Measurements from ENCODE around the gene RPL27A.

DNA sequence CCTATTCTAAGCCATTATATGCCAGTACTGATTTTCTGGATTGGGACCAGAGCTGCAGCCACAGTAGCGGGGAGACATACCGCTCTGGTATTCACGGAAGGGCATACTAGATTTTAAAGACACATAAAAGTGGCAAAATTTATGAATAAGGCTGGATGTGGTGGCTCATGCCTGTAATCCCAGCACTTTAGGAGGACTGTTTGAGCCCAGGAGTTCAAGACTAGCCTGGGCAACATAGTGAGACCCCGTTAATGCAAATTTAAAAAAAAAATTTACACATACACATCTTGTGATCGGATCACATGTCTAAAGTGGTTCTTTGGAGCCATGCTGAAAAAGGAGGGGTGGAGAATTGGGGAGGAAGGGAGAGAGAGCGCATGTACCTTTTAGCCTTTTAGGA lies 9.0 kb downstream of the RPL27A start:
- TF ChIP-seq, protein P1, sequence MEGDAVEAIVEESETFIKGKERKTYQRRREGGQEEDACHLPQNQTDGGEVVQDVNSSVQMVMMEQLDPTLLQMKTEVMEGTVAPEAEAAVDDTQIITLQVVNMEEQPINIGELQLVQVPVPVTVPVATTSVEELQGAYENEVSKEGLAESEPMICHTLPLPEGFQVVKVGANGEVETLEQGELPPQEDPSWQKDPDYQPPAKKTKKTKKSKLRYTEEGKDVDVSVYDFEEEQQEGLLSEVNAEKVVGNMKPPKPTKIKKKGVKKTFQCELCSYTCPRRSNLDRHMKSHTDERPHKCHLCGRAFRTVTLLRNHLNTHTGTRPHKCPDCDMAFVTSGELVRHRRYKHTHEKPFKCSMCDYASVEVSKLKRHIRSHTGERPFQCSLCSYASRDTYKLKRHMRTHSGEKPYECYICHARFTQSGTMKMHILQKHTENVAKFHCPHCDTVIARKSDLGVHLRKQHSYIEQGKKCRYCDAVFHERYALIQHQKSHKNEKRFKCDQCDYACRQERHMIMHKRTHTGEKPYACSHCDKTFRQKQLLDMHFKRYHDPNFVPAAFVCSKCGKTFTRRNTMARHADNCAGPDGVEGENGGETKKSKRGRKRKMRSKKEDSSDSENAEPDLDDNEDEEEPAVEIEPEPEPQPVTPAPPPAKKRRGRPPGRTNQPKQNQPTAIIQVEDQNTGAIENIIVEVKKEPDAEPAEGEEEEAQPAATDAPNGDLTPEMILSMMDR (IDR thresholded peaks at IDR 0.05; ENCODE audit: control extremely low read depth in 1 of 3, insufficient read depth in 1 of 3, low read depth in 1 of 3, low read length in 3 of 3) = no peak
- no peak for TF ChIP-seq RNF2 (IDR thresholded peaks at IDR 0.05; ENCODE audit: borderline replicate concordance, low read depth, low read length, missing control alignments, poor library complexity, severe bottlenecking)

Measured in H1 (cell line).